ENCODE measurements around the gene SAP30.

GRCh38 chr4:173370477-173371291 is at the start of gene SAP30:
- TF ChIP-seq CTCF (IDR thresholded peaks at IDR 0.05) (no peak), POLR2A (IDR thresholded peaks at IDR 0.05) (peak; percentile 98)

Measured in gastroesophageal sphincter (tissue), 3 donors.